ENCODE data around the gene SORBS2. TPM values are rescaled to one million over a fixed set of nuclear protein-coding genes. Genes with fewer than 3 reads are reported as not detected.

The SORBS2 gene
- total RNA-seq, 1 donor from 2014 or later: 20.0 TPM

DNA sequence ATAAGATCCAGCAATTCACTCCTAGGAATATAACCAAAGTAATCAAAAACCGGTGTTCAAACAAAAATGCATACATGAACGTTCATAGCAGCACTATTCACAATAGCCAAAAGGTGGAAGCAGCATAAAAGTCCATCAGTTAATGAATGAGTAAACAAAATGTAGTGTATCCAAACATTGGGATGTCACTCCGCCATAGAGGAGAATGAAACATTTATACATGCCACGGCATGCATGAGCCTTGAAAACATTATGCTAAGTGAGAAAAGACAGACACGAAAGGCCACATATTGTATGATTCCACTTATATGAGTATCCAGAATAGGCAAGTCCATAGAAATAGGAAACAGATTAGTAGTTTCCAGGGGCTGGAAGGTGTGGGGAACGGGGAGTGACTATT, 265.7 kb downstream of the SORBS2 start:
- Mint-ChIP-seq H3K9me3 (ENCODE audit: unreplicated experiment) (no peaks in the 10 kb centered on the region), H3K4me3 (ENCODE audit: unreplicated experiment) (no peak overlapping the region), H3K4me1 (ENCODE audit: unreplicated experiment) (peaks cover 3% of the 10 kb centered on the region), H3K27ac (ENCODE audit: unreplicated experiment) (no peak overlapping the region), H3K27me3 (ENCODE audit: unreplicated experiment) (peaks cover 3% of the 10 kb centered on the region), H3K36me3 (ENCODE audit: low read depth, unreplicated experiment) (no peaks in the 10 kb centered on the region)
- no peak for DNase-seq (ENCODE audit: low spot score)
- TF ChIP-seq, protein P1, sequence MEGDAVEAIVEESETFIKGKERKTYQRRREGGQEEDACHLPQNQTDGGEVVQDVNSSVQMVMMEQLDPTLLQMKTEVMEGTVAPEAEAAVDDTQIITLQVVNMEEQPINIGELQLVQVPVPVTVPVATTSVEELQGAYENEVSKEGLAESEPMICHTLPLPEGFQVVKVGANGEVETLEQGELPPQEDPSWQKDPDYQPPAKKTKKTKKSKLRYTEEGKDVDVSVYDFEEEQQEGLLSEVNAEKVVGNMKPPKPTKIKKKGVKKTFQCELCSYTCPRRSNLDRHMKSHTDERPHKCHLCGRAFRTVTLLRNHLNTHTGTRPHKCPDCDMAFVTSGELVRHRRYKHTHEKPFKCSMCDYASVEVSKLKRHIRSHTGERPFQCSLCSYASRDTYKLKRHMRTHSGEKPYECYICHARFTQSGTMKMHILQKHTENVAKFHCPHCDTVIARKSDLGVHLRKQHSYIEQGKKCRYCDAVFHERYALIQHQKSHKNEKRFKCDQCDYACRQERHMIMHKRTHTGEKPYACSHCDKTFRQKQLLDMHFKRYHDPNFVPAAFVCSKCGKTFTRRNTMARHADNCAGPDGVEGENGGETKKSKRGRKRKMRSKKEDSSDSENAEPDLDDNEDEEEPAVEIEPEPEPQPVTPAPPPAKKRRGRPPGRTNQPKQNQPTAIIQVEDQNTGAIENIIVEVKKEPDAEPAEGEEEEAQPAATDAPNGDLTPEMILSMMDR (IDR thresholded peaks at IDR 0.05; ENCODE audit: unreplicated experiment): no peak

DNA sequence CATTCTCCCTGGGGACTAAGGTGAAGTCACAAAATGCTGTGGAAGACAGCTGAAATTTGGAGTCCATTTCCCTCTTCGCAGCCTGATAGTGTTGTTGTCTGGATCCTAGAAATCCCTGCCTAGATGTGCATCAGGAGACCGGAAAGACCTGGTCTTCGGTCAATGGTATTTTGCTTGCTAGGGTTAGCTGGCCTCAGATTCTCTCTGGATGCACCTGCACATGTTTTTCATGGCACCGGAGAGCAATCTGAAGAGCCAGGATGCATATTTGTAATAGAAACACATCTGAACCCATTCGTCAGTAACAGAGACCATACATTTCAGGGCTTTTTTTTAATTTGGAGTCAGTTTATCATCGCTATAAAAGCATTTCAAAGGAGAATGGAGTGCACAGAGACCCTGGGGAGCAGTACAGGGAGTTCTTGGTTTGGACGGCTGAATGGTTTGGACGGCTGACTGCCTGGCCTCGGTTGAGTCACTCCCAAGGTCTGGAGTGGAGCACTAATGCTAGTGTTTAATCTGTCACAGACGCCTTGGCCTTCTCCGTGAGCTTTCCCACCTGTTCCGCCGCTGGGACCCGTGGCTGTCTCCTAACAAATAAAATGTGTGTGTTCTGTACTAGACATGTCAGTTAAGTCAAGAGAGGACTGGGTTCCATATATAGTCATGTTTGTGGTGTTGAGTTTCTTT, 269.2 kb downstream of the SORBS2 start:
- Mint-ChIP-seq H3K27ac (ENCODE audit: unreplicated experiment) (no peak overlapping the region), H3K4me3 (ENCODE audit: unreplicated experiment) (no peak overlapping the region), H3K4me1 (ENCODE audit: unreplicated experiment) (peaks cover 11% of the 10 kb centered on the region), H3K27me3 (ENCODE audit: unreplicated experiment) (peaks cover 3% of the 10 kb centered on the region), H3K36me3 (ENCODE audit: low read depth, unreplicated experiment) (no peaks in the 10 kb centered on the region), H3K9me3 (ENCODE audit: unreplicated experiment) (no peaks in the 10 kb centered on the region)
- TF ChIP-seq, protein P1 (IDR thresholded peaks at IDR 0.05; ENCODE audit: unreplicated experiment): no peak
- DNase-seq (ENCODE audit: low spot score): no peak

DNA sequence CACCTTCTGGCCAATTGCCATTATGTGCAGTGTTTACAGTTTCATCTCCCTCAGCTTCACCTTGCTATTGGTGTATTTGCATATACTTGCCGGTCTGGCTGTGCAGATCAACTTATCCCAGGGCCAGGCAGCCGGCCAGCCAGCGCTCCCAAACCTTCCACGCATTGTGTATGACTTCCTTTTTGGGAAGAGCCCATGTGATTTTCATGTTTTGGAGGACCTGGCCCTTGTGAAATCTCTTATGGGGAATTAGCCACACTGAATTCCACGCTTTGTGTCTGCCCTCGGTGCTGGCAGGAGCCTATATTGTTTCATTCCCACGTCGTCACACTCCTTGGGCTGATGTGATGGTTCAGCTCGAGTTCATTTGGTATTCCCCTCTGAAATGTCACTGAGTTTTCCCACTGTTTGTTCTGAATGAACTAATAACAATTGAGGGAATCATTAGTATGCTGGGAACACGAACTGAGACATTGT, 270.7 kb downstream of the SORBS2 start:
- H3K36me3 Mint-ChIP-seq (ENCODE audit: low read depth, unreplicated experiment): no peaks in the 10 kb centered on the region
- H3K27me3 Mint-ChIP-seq (ENCODE audit: unreplicated experiment): peaks cover 7% of the 10 kb centered on the region
- TF ChIP-seq, protein P1 (IDR thresholded peaks at IDR 0.05; ENCODE audit: unreplicated experiment): no peak
- H3K4me1 Mint-ChIP-seq (ENCODE audit: unreplicated experiment): peaks cover 11% of the 10 kb centered on the region
- DNase-seq (ENCODE audit: low spot score): no peak
- H3K9me3 Mint-ChIP-seq (ENCODE audit: unreplicated experiment): no peaks in the 10 kb centered on the region
- H3K27ac Mint-ChIP-seq (ENCODE audit: unreplicated experiment): no peak overlapping the region
- no peak overlapping the region for H3K4me3 Mint-ChIP-seq (ENCODE audit: unreplicated experiment)

DNA sequence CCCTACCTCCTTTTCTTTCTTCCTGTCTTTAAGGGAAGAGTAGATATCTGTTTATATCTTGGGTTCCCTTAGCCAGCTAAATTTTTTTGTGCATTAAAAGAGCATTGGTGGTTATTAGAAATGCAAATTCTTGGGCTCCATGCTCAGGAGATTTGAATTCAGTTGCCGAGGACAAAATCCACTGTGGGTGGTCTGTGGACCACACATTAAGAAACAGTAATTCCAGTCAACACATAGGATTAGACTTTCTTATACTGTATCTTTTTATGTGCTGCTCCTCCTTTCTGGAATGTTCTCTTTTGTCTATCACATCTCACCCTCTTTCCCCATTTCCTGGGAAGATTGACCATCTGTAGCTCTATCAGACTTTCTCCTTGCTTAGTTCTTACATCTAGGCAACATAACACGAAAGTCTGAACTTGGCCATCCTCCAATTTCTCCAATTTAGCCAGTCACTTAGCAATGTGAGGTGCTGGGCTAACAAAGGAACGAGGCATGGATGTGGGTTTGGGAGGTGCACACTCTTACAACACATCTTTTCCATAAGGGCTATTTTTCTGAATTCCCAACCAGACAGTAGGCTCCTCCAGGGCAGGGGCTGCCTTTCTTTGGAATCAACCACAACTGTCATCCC, 271.4 kb downstream of the SORBS2 start:
- Mint-ChIP-seq H3K27me3 (ENCODE audit: unreplicated experiment) (peaks cover 7% of the 10 kb centered on the region), H3K4me3 (ENCODE audit: unreplicated experiment) (no peak overlapping the region), H3K4me1 (ENCODE audit: unreplicated experiment) (peaks cover 11% of the 10 kb centered on the region), H3K27ac (ENCODE audit: unreplicated experiment) (no peak overlapping the region), H3K9me3 (ENCODE audit: unreplicated experiment) (no peaks in the 10 kb centered on the region), H3K36me3 (ENCODE audit: low read depth, unreplicated experiment) (no peaks in the 10 kb centered on the region)
- TF ChIP-seq, protein P1 (IDR thresholded peaks at IDR 0.05; ENCODE audit: unreplicated experiment): no peak
- DNase-seq (ENCODE audit: low spot score): no peak

DNA sequence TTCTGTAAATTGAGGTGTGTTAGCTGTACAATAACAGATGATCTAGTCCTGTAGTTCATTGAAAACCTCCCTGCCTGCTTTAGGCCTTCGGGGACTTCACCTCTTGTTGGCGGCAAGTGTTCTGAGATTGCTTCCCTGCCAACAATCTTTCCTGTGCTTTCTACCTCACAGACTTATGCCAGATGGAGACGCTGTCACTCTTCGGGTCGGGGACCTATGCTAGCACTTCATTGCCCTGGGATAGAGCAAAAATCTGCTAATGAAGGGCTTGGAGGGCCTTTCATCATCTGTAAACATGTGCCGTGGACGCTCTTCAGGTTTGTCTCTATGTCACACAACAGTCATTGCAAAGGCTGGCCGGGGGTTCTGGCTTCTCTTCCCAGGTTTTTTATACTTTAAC, 272.0 kb downstream of the SORBS2 start:
- Mint-ChIP-seq H3K27ac (ENCODE audit: unreplicated experiment) (no peak overlapping the region), H3K9me3 (ENCODE audit: unreplicated experiment) (no peaks in the 10 kb centered on the region), H3K4me1 (ENCODE audit: unreplicated experiment) (peaks cover 11% of the 10 kb centered on the region), H3K4me3 (ENCODE audit: unreplicated experiment) (no peak overlapping the region), H3K36me3 (ENCODE audit: low read depth, unreplicated experiment) (no peaks in the 10 kb centered on the region), H3K27me3 (ENCODE audit: unreplicated experiment) (peaks cover 7% of the 10 kb centered on the region)
- TF ChIP-seq, protein P1 (IDR thresholded peaks at IDR 0.05; ENCODE audit: unreplicated experiment): no peak
- DNase-seq (ENCODE audit: low spot score): no peak

Data from endothelial cell (in vitro differentiated cells).